IMR-90 (cell line): Measurements from ENCODE around the gene INKA1. TPM values are rescaled to one million over a fixed set of nuclear protein-coding genes. Genes with fewer than 3 reads are reported as not detected.

Source experiments
- ATAC-seq: fragments of 200-7000 bp; cut with Tn5 transposase; 2 replicates; pipeline ENCODE4 v1.9.1; 2020; ENCODE audit warnings: low read depth, mild to moderate bottlenecking, moderate library complexity
- BruUV-seq: library from RNA; stranded (reverse); fragments of 400-500 nt; replicated peaks from 2 replicates; lab custom pipeline; 2021; lab: Mats Ljungman, UMichigan
- CTCF ChIA-PET: fragments of 300-600 bp; formaldehyde crosslinking; extraction: SDS; loops from one replicate; lab custom pipeline; 2021; ENCODE audit warnings: antibody characterized with exemption; lab: Yijun Ruan, JAX
- POLR2A ChIA-PET: fragments of 300-600 bp; sonication (Branson Sonifier 250); formaldehyde crosslinking; loops from one replicate; lab custom pipeline; 2022; ENCODE audit warnings: antibody characterized with exemption; ENCODE audit not compliant: unreplicated experiment; lab: Charles Lee
- DNase-seq: peaks from one replicate; pipeline ENCODE4 v3.0.0; 2013
- H2AFZ ChIP-seq: replicated peaks from 2 replicates; pipeline ENCODE3; 2013; ENCODE audit warnings: low read length, mild to moderate bottlenecking; ENCODE audit not compliant: poor library complexity
- H2AK5ac ChIP-seq: 2 replicates; pipeline ENCODE4 v1.6.1; 2013; ENCODE audit warnings: low read depth, low read length, inconsistent platforms
- H2AK9ac ChIP-seq: replicated peaks from 2 replicates; pipeline ENCODE3; 2013; ENCODE audit warnings: mild to moderate bottlenecking, low read depth, low read length, moderate library complexity; ENCODE audit not compliant: poor library complexity
- H2BK120ac ChIP-seq: 2 replicates; pipeline ENCODE4 v1.6.1; 2013; ENCODE audit warnings: low read depth, low read length, inconsistent platforms
- H2BK15ac ChIP-seq: 3 replicates; pipeline ENCODE4 v1.6.1; 2013; ENCODE audit warnings: low read depth, low read length, inconsistent platforms
- H2BK20ac ChIP-seq: 2 replicates; pipeline ENCODE4 v1.6.1; 2013; ENCODE audit warnings: low read depth, mild to moderate bottlenecking, inconsistent platforms, low read length, moderate library complexity
- H2BK5ac ChIP-seq: 2 replicates; pipeline ENCODE4 v1.6.1; 2013; ENCODE audit warnings: mild to moderate bottlenecking, low read depth, low read length, inconsistent platforms; ENCODE audit not compliant: poor library complexity, severe bottlenecking
- H3K14ac ChIP-seq: replicated peaks from 2 replicates; pipeline ENCODE4 v1.6.1; 2013; ENCODE audit warnings: low read depth, low read length, inconsistent platforms
- H3K18ac ChIP-seq: 2 replicates; pipeline ENCODE4 v1.6.1; 2013; ENCODE audit warnings: low read depth, low read length, control low read depth
- H3K23ac ChIP-seq: 2 replicates; pipeline ENCODE4 v1.6.1; 2013; ENCODE audit warnings: low read depth, low read length, inconsistent platforms
- H3K27ac ChIP-seq: 2 replicates; pipeline ENCODE4 v1.5.1; 2013; ENCODE audit warnings: mild to moderate bottlenecking, control low read depth, low read length; ENCODE audit not compliant: insufficient read depth
- H3K27me3 ChIP-seq: 2 replicates; pipeline ENCODE4 v1.6.1; 2013; ENCODE audit warnings: low read length; ENCODE audit not compliant: control insufficient read depth, insufficient read depth
- H3K36me3 ChIP-seq: 2 replicates; pipeline ENCODE4 v1.6.1; 2013; ENCODE audit warnings: low read length, mixed read lengths; ENCODE audit not compliant: control insufficient read depth, insufficient read depth
- H3K4ac ChIP-seq: 2 replicates; pipeline ENCODE4 v1.6.1; 2013; ENCODE audit warnings: low read depth, low read length, inconsistent platforms
- H3K4me1 ChIP-seq: 2 replicates; pipeline ENCODE4 v1.6.1; 2013; ENCODE audit warnings: low read length, mixed read lengths; ENCODE audit not compliant: control insufficient read depth, insufficient read depth
- H3K4me2 ChIP-seq: 2 replicates; pipeline ENCODE4 v1.6.1; 2013; ENCODE audit warnings: low read depth, mild to moderate bottlenecking, control low read depth, low read length, moderate library complexity
- H3K4me3 ChIP-seq: 2 replicates; pipeline ENCODE4 v1.5.1; 2013; ENCODE audit warnings: low read depth, mild to moderate bottlenecking, control low read depth, low read length, moderate library complexity; ENCODE audit not compliant: insufficient read depth
- H3K56ac ChIP-seq: 2 replicates; pipeline ENCODE4 v1.6.1; 2013; ENCODE audit warnings: low read length, inconsistent platforms; ENCODE audit not compliant: insufficient read depth; ENCODE audit errors: extremely low read depth
- H3K79me1 ChIP-seq, 2 experiments: 2 replicates each; pipeline ENCODE4 v1.6.1; 2013; ENCODE audit warnings: low read length in 2 of 2, inconsistent platforms in 1 of 2, low read depth in 1 of 2
- H3K9ac ChIP-seq: 2 replicates; pipeline ENCODE4 v1.6.1; 2013; ENCODE audit warnings: low read depth, low read length, control low read depth
- H3K9me1 ChIP-seq: 2 replicates; pipeline ENCODE4 v1.6.1; 2013; ENCODE audit warnings: low read length, inconsistent platforms; ENCODE audit not compliant: insufficient read depth
- H3K9me3 ChIP-seq: 2 replicates; pipeline ENCODE4 v1.6.1; 2013; ENCODE audit warnings: low read length; ENCODE audit not compliant: control insufficient read depth, insufficient read depth
- H4K20me1 ChIP-seq: 2 replicates; pipeline ENCODE4 v1.6.1; 2013; ENCODE audit warnings: low read length, inconsistent platforms; ENCODE audit not compliant: insufficient read depth
- H4K5ac ChIP-seq: 2 replicates; pipeline ENCODE4 v1.6.1; 2013; ENCODE audit warnings: mild to moderate bottlenecking, low read depth, low read length, control low read depth
- H4K8ac ChIP-seq, 2 experiments: 2 replicates each; pipeline ENCODE4 v1.6.1; 2013; ENCODE audit warnings: low read depth in 2 of 2, low read length in 2 of 2, control low read depth in 1 of 2, inconsistent platforms in 1 of 2
- H4K91ac ChIP-seq: 2 replicates; pipeline ENCODE4 v1.6.1; 2013; ENCODE audit warnings: low read depth, low read length, inconsistent platforms; ENCODE audit not compliant: insufficient read depth
- CEBPB ChIP-seq: IDR thresholded peaks from 2 replicates; pipeline ENCODE4 v1.6.1; 2012; ENCODE audit warnings: low read depth, low read length, improper control_type of control experiment
- CHD1 ChIP-seq: IDR thresholded peaks from 2 replicates; pipeline ENCODE4 v1.6.1; 2012; ENCODE audit warnings: low read depth, low read length, improper control_type of control experiment
- CTCF ChIP-seq: conservative IDR thresholded peaks from 2 replicates; pipeline ENCODE4 v1.5.1; 2012; ENCODE audit warnings: mild to moderate bottlenecking, low read depth, low read length, improper control_type of control experiment
- FOS ChIP-seq: fragments of 150-350 bp; IDR thresholded peaks from 2 replicates; pipeline ENCODE4 v1.6.1; 2016; ENCODE audit warnings: low read depth, low read length
- MAFK ChIP-seq: IDR thresholded peaks from 2 replicates; pipeline ENCODE4 v1.6.1; 2012; ENCODE audit warnings: low read depth, low read length, improper control_type of control experiment
- MAZ ChIP-seq: IDR thresholded peaks from 2 replicates; pipeline ENCODE4 v1.6.1; 2012; ENCODE audit warnings: low read depth, mild to moderate bottlenecking, low read length, improper control_type of control experiment, moderate library complexity, borderline replicate concordance
- MXI1 ChIP-seq: IDR thresholded peaks from 2 replicates; pipeline ENCODE4 v1.6.1; 2012; ENCODE audit warnings: low read depth, mild to moderate bottlenecking, low read length, moderate library complexity, borderline replicate concordance
- NFE2L2 ChIP-seq: fragments of 150-350 bp; IDR thresholded peaks from 2 replicates; pipeline ENCODE4 v1.6.1; 2016; ENCODE audit warnings: low read depth, mild to moderate bottlenecking, low read length
- POLR2A ChIP-seq: IDR thresholded peaks from 2 replicates; pipeline ENCODE4 v1.6.1; 2012; ENCODE audit warnings: mild to moderate bottlenecking, low read depth, low read length
- RAD21 ChIP-seq: IDR thresholded peaks from 2 replicates; pipeline ENCODE4 v1.6.1; 2012; ENCODE audit warnings: low read length, improper control_type of control experiment
- RCOR1 ChIP-seq: IDR thresholded peaks from 2 replicates; pipeline ENCODE4 v1.6.1; 2012; ENCODE audit warnings: mild to moderate bottlenecking, low read length, improper control_type of control experiment; ENCODE audit not compliant: insufficient replicate concordance
- RFX5 ChIP-seq: IDR thresholded peaks from 2 replicates; pipeline ENCODE4 v1.8.0; 2012; ENCODE audit warnings: low read depth, mild to moderate bottlenecking, low read length, moderate library complexity
- SMC3 ChIP-seq: fragments of 150-350 bp; IDR thresholded peaks from 2 replicates; pipeline ENCODE4 v1.6.1; 2016; ENCODE audit warnings: low read depth, mild to moderate bottlenecking, antibody characterized with exemption, low read length, moderate library complexity
- USF2 ChIP-seq: fragments of 150-350 bp; IDR thresholded peaks from 2 replicates; pipeline ENCODE4 v1.6.1; 2017; ENCODE audit warnings: mild to moderate bottlenecking, antibody characterized with exemption, low read length, low read depth
- WGBS, 2 experiments: methylation state at CpG; one replicate each; pipeline versions ENCODE4 v1.1.5 to v1.1.7; 2013; ENCODE audit warnings: missing lambda C conversion rate in 2 of 2; ENCODE audit not compliant: insufficient read length in 1 of 2; ENCODE audit errors: extremely low coverage in 2 of 2; 5-methylcytosine and 5-hydroxymethylcytosine counted together
- dilution Hi-C: fragments of 300-500 bp; cut with HindIII; formaldehyde crosslinking; loops from one replicate; pipeline ENCODE4 v1.14.3; 2018; ENCODE audit warnings: low sequenced_read_pairs; ENCODE audit not compliant: unreplicated experiment
- in situ Hi-C: fragments of 300-500 bp; cut with MboI; formaldehyde crosslinking; loops from 3 replicates; pipeline ENCODE4 v1.14.3; 2019; ENCODE audit warnings: low sequenced_read_pairs, inconsistent platforms, mixed read lengths
- intact Hi-C: fragments of 100-400 bp; cut with micrococcal nuclease; formaldehyde crosslinking; loops from 2 replicates; pipeline ENCODE4 v1.10.0; 2022
- polyA plus RNA-seq, 3 experiments: library from polyadenylated mRNA; depleted of rRNA; stranded (reverse); fragments of >200 nt; gene quantifications; 2 replicates each; pipeline ENCODE4 v1.2.3, GENCODE V29; 2012; ENCODE audit warnings: low replicate concordance in 1 of 3
- total RNA-seq: library from RNA; depleted of rRNA; stranded (reverse); fragments of >200 nt; gene quantifications from 2 replicates; pipeline ENCODE4 v1.2.3, GENCODE V29; 2012

The INKA1 gene
- total and polyA plus RNA-seq, 2 of the 4 experiments (the other 2 are of a cell fraction) = 2.3 to 4.5 TPM

GRCh38 chr3:49826016-49826415 lies 23.0 kb downstream of the INKA1 start:
- H3K4me2 ChIP-seq = no peak overlapping the region
- no peak overlapping the region for H2BK15ac ChIP-seq
- no peaks in the 10 kb centered on the region for H3K9me1 ChIP-seq
- H3K27ac ChIP-seq = no peak overlapping the region
- no peak overlapping the region for H3K9ac ChIP-seq
- in situ Hi-C loops (no loop called here), dilution Hi-C loops (no loop called here), intact Hi-C loops (no loop called here)
- H2AFZ ChIP-seq = peak overlapping the region; percentile 5
- ATAC-seq (no peak), DNase-seq (no peak)
- H3K4me1 ChIP-seq = no peaks in the 10 kb centered on the region
- H3K14ac ChIP-seq = no peak overlapping the region
- no peak overlapping the region for H2BK20ac ChIP-seq
- no peak overlapping the region for H4K5ac ChIP-seq
- H3K4ac ChIP-seq = no peak overlapping the region
- H3K36me3 ChIP-seq = no peaks in the 10 kb centered on the region
- ChIA-PET POLR2A (no interaction called here), CTCF (interaction anchor here (0.9 to 1.9 kb wide), 2 partner anchors 13 to 22 kb away, joined by 4 to 5 read pairs; no protein-coding TSS in a partner anchor)
- H2AK9ac ChIP-seq = no peak overlapping the region
- no peak overlapping the region for H3K56ac ChIP-seq
- H2BK120ac ChIP-seq = no peak overlapping the region
- no peak for TF ChIP-seq MAFK
- no peak for TF ChIP-seq RCOR1
- TF ChIP-seq CEBPB = no peak
- TF ChIP-seq USF2 = no peak
- no peak for TF ChIP-seq MXI1
- TF ChIP-seq RFX5 = no peak
- no peak for TF ChIP-seq SMC3
- no peak for TF ChIP-seq RAD21
- no peak for TF ChIP-seq CTCF
- no peak for TF ChIP-seq FOS
- no peak for TF ChIP-seq POLR2A
- TF ChIP-seq MAZ = no peak
- TF ChIP-seq NFE2L2 = no peak
- no peak for TF ChIP-seq CHD1
- H3K79me1 ChIP-seq = no peaks in the 10 kb centered on the region
- no peak overlapping the region for H3K4me3 ChIP-seq
- no peak overlapping the region for H4K91ac ChIP-seq
- H3K27me3 ChIP-seq = no peaks in the 10 kb centered on the region
- H2BK5ac ChIP-seq = no peak overlapping the region
- H4K20me1 ChIP-seq = no peaks in the 10 kb centered on the region
- no CpG with 5 or more reads among the region's 6 CpGs for WGBS, 2 experiments
- no peak overlapping the region for H4K8ac ChIP-seq
- H3K23ac ChIP-seq = no peak overlapping the region
- no peak overlapping the region for H2AK5ac ChIP-seq
- no peaks in the 10 kb centered on the region for H3K9me3 ChIP-seq
- no peak overlapping the region for H3K18ac ChIP-seq
- no TSS peak for BruUV-seq
